ENCODE measurements around the gene RHBDD1.

DNA sequence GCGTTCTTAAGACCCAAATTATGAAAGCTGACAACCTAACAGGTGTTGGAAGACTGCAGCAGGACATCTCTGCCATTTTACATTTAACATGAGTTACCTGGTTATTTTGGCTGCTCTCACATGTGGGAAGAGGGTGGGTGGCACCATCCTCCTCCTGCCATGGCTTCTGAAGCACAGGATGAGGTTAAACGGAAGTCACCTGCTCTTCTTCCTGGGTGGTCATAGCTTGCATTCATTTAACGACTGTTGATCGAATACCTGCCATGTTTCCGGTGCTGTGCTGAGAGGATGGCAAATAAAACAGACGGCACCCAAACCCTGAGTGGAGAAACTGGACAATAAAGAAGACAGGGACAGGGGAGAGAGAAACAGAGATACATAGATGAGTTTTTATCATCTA lies 118.0 kb downstream of the RHBDD1 start:
- TF ChIP-seq, protein P1, sequence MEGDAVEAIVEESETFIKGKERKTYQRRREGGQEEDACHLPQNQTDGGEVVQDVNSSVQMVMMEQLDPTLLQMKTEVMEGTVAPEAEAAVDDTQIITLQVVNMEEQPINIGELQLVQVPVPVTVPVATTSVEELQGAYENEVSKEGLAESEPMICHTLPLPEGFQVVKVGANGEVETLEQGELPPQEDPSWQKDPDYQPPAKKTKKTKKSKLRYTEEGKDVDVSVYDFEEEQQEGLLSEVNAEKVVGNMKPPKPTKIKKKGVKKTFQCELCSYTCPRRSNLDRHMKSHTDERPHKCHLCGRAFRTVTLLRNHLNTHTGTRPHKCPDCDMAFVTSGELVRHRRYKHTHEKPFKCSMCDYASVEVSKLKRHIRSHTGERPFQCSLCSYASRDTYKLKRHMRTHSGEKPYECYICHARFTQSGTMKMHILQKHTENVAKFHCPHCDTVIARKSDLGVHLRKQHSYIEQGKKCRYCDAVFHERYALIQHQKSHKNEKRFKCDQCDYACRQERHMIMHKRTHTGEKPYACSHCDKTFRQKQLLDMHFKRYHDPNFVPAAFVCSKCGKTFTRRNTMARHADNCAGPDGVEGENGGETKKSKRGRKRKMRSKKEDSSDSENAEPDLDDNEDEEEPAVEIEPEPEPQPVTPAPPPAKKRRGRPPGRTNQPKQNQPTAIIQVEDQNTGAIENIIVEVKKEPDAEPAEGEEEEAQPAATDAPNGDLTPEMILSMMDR (IDR thresholded peaks at IDR 0.05), result no peak
- no peak for TF ChIP-seq POLR2A (IDR thresholded peaks at IDR 0.05)
